GM12872 (cell line): ENCODE results near the gene FAM186B.

ENCODE experiments used
- CTCF ChIP-seq: IDR thresholded peaks from 3 replicates; pipeline ENCODE4 v1.5.1; 2011; ENCODE audit warnings: low read depth, mild to moderate bottlenecking, low read length, moderate library complexity; ENCODE audit not compliant: insufficient read depth

The FAM186B gene

DNA sequence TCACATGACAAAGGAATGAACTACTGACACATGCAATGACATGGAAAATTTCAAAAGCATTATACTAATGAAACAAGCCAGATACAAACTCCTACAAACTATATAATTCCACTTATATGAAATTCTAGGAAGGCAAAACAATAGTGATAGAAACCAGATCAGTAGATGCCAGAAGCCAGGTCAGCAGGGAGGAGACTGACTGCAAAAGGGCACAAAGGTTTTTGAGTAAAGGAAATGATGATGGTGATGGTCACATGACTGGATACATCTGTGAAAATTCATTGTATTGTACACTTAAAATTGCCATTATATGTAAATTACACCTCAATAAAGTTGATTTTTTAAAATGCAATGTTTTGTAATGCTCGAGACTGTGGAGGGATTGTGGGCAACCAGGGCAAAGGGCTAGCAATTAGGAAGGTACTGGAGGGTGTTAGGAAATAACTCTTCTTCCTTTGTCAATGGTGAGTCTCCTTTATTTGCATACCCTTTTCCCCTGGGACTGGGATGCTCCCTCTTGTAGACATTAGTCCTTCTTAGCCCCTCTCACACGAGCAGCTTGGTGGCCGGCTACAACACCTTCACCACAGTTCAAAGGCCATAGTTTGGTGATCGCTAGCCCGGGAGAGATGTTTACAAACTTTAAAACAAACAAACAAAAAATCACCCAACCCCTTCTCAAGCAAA is 11.2 kb upstream of the FAM186B start:
- no peak for TF ChIP-seq CTCF

DNA sequence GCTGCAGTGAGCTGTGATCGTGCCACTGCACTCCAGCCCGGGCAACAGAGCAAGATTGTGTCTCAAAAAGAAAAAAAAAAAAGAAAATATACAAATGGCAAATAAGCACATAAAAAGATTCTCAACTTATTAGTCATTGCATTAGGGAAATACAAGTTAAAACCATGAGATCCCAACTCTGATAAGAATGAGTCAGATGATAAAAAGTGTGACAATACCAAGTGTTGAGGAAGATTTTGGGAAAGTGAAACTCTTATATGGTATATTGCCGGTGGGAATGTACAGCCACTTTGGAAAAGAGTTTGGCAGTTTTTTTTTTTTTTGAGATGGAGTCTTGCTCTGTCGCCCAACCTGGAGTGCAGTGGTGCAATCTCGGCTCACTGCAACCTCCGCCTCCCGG is 10.3 kb upstream of the FAM186B start:
- TF ChIP-seq CTCF, result no peak

GRCh38 chr12:49612210-49612609 is 6.8 kb upstream of the FAM186B start:
- TF ChIP-seq CTCF, result no peak

GRCh38 chr12:49609875-49610154 is 4.4 kb upstream of the FAM186B start:
- no peak for TF ChIP-seq CTCF

GRCh38 chr12:49609059-49609874 is 3.8 kb upstream of the FAM186B start:
- TF ChIP-seq CTCF, result no peak; the same call in 2 of the 3 replicates

DNA sequence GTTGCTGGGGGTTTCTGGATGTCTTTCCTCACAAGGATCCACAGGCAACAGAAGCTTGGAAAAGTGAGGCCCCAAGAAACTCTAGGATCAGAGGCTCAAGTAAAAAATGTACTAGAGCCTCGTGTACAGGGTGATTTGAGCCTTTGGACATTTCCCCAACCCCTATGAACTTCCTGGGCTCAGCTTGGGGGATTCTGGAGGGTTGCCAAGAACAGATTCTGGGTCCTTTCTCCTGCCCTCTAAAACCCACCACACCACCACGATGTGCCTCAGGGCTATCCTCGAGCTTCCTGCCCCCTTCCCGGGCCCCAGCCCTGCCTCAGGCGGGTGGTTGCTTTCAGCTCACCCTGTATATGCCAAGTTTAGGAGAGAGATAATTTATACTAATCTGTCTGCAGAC is 583 bp downstream of the FAM186B start:
- TF ChIP-seq CTCF, result no peak

DNA sequence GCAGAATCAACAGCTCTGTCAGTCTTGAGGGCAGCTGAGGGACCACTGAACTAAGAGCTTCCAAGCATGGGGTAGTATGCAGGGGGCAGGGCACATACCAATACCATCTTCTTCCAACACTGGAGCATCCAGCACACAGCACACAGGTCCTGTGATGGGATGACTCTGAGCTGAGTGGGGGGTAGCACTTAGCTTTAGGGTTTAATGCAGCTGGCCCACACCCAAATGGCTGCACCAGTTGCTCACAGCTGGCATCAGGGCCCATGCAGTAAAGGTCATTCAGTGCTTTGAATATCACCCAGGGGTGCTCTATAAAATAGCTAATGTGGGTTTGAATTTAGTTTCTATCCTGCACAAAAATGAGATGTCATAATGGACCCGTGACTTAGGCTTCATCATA is 1.7 kb downstream of the FAM186B start:
- no peak for TF ChIP-seq CTCF
